ENCODE measurements around the gene CFAP90. TPM values are rescaled to one million over a fixed set of nuclear protein-coding genes. Genes with fewer than 3 reads are reported as not detected.
A peak's percentile ranks its signal among the peaks of the same experiment; 100 is the strongest.

The CFAP90 gene
- total RNA-seq, 1 donor from 2014 or later: 5.3 TPM

GRCh38 chr5:7849681-7850394, 1.1 kb downstream of the CFAP90 start:
- Mint-ChIP-seq H3K27ac (no peak overlapping the region), H3K36me3 (no peaks in the 10 kb centered on the region), H3K9me3 (peaks cover 14% of the 10 kb centered on the region), H3K4me3 (peak overlapping the region; percentile 89), H3K27me3 (peaks cover 14% of the 10 kb centered on the region), H3K4me1 (ENCODE audit: unreplicated experiment) (peaks cover 10% of the 10 kb centered on the region)
- no peak for DNase-seq (ENCODE audit: extremely low spot score, unreplicated experiment)
- TF ChIP-seq CTCF (conservative IDR thresholded peaks at IDR 0.05): peak; percentile 36

- no peaks in the 10 kb centered on the region for H3K36me3 Mint-ChIP-seq
- peaks cover 9% of the 10 kb centered on the region for H3K9me3 Mint-ChIP-seq
- H3K4me3 Mint-ChIP-seq: peak overlapping the region; percentile 17
- DNase-seq (ENCODE audit: extremely low spot score, unreplicated experiment): no peak
- no peak for TF ChIP-seq CTCF (conservative IDR thresholded peaks at IDR 0.05)
- H3K27ac Mint-ChIP-seq: no peak overlapping the region
- peaks cover 21% of the 10 kb centered on the region for H3K27me3 Mint-ChIP-seq
- peaks cover 10% of the 10 kb centered on the region for H3K4me1 Mint-ChIP-seq (ENCODE audit: unreplicated experiment)
These were observed 2.6 kb downstream of the CFAP90 start for GRCh38 chr5:7848296-7848695.

- Mint-ChIP-seq H3K27me3 (peaks cover 21% of the 10 kb centered on the region), H3K36me3 (no peaks in the 10 kb centered on the region), H3K27ac (no peak overlapping the region), H3K4me3 (no peak overlapping the region), H3K9me3 (peaks cover 4% of the 10 kb centered on the region), H3K4me1 (ENCODE audit: unreplicated experiment) (peaks cover 3% of the 10 kb centered on the region)
- no peak for TF ChIP-seq CTCF (conservative IDR thresholded peaks at IDR 0.05)
- DNase-seq (ENCODE audit: extremely low spot score, unreplicated experiment): no peak
These were observed 4.6 kb downstream of the CFAP90 start for GRCh38 chr5:7846327-7846726.

- peaks cover 3% of the 10 kb centered on the region for H3K36me3 Mint-ChIP-seq
- no peak for TF ChIP-seq CTCF (conservative IDR thresholded peaks at IDR 0.05)
- no peak overlapping the region for H3K27ac Mint-ChIP-seq
- no peak overlapping the region for H3K4me3 Mint-ChIP-seq
- peaks cover 21% of the 10 kb centered on the region for H3K27me3 Mint-ChIP-seq
- peaks cover 5% of the 10 kb centered on the region for H3K9me3 Mint-ChIP-seq
- no peaks in the 10 kb centered on the region for H3K4me1 Mint-ChIP-seq (ENCODE audit: unreplicated experiment)
- no peak for DNase-seq (ENCODE audit: extremely low spot score, unreplicated experiment)
These were observed 5.4 kb downstream of the CFAP90 start for GRCh38 chr5:7845557-7845956.

- no peak for TF ChIP-seq CTCF (conservative IDR thresholded peaks at IDR 0.05)
- Mint-ChIP-seq H3K4me1 (ENCODE audit: unreplicated experiment) (no peaks in the 10 kb centered on the region), H3K4me3 (no peak overlapping the region), H3K36me3 (peaks cover 5% of the 10 kb centered on the region), H3K27ac (no peak overlapping the region), H3K9me3 (peaks cover 5% of the 10 kb centered on the region), H3K27me3 (peaks cover 21% of the 10 kb centered on the region)
- no peak for DNase-seq (ENCODE audit: extremely low spot score, unreplicated experiment)
These were observed 6.0 kb downstream of the CFAP90 start for GRCh38 chr5:7844901-7845300.
